ENCODE measurements around the gene GGACT.

- TF ChIP-seq POLR2A (IDR thresholded peaks at IDR 0.05) (no peak), CTCF (IDR thresholded peaks at IDR 0.05) (no peak), POLR2AphosphoS5 (IDR thresholded peaks at IDR 0.05) (no peak)
Measured at GRCh38 chr13:100541897-100542825, 46.4 kb downstream of the GGACT start.
